Adrenal gland (tissue), 12 donors: Measurements from ENCODE around the gene ZDHHC17. TPM values are rescaled to one million over a fixed set of nuclear protein-coding genes. Genes with fewer than 3 reads are reported as not detected.
A peak's percentile ranks its signal among the peaks of the same experiment; 100 is the strongest.

Source experiments
- DNase-seq, 7 donors: peaks; one replicate each; pipeline ENCODE4 v3.0.0-alpha.2; 2019 to 2020
- H3K27ac ChIP-seq, 5 donors: fragments of 200-600 bp; sonication (generic) in 4 of 5; 1 replicate in 3 of 5; 2 replicates in 2 of 5; pipeline versions ENCODE4 v1.5.1 to v1.8.0; 2016 to 2020; ENCODE audit warnings: mild to moderate bottlenecking in 1 of 5
- H3K27me3 ChIP-seq: fragments of 200-600 bp; 2 replicates; pipeline ENCODE4 v1.8.0; 2021
- H3K36me3 ChIP-seq, 2 donors: fragments of 200-600 bp; replicated peaks in 1 of 2; 1 replicate in 1 of 2; 2 replicates in 1 of 2; pipeline versions ENCODE4 v1.5.1 to v1.8.0; 2018 to 2022
- H3K4me1 ChIP-seq, 2 donors: fragments of 200-600 bp; replicated peaks in 1 of 2; 1 replicate in 1 of 2; 2 replicates in 1 of 2; pipeline versions ENCODE4 v1.5.1 to v1.8.0; 2018 to 2021
- H3K4me3 ChIP-seq, 4 donors: fragments of 200-600 bp; sonication (generic) in 3 of 4; one replicate each; pipeline ENCODE4 v1.5.1; 2016 to 2018
- H3K9me3 ChIP-seq, 3 donors: fragments of 200-600 bp; sonication (generic) in 1 of 3; replicated peaks in 1 of 3; 1 replicate in 2 of 3; 2 replicates in 1 of 3; pipeline versions ENCODE4 v1.5.1 to v1.8.0; 2016 to 2021
- POLR2A ChIP-seq, 2 donors: fragments of 450-650 bp; IDR thresholded peaks; one replicate each; pipeline ENCODE4 v1.6.1; 2017; ENCODE audit warnings: antibody characterized with exemption in 2 of 2, mild to moderate bottlenecking in 2 of 2, moderate library complexity in 1 of 2
- WGBS, 4 donors: extraction: QIAGEN DNeasy Blood & Tissue Kit in 2 of 4; methylation state at CpG; one replicate each; pipeline versions ENCODE4 v1.1.5 to v1.1.7; 2013 to 2017; 5-methylcytosine and 5-hydroxymethylcytosine counted together
- intact Hi-C, 2 donors: fragments of 100-400 bp; cut with DNase I; formaldehyde crosslinking; loops; one replicate each; pipeline versions ENCODE4 v1.14.1 to v1.15.0; 2022 to 2023
- polyA plus RNA-seq, 3 donors: library from polyadenylated mRNA; stranded (reverse); fragments of 200-250 nt in 2 of 3; fragments of 350-450 nt in 1 of 3; fragmentation: Illumina TruSeq in 1 of 3; extraction: RNeasy Lipid Tissue Mini Kit (QIAGEN cat#74804) in 1 of 3; gene quantifications; one replicate each; pipeline ENCODE4 v1.2.3, GENCODE V29; 2013 to 2014
- total RNA-seq, 9 donors: library from RNA; depleted of rRNA in 4 of 9; stranded (reverse); fragments of >200 nt in 4 of 9; fragments of 120-200 nt in 1 of 9; fragmentation: NEBNext Ultra II Directional in 1 of 9; extraction: Animal tissue kit (Norgen Biotek cat#: 25700) in 1 of 9; gene quantifications; one replicate each; pipeline versions ENCODE4 v1.1.0 to v1.2.4, GENCODE V29; 2013 to 2023
- TF ChIP-seq, protein P1 (sequence below), 6 experiments: fragments of 450-650 bp in 4 of 6; fragments of 200-600 bp in 2 of 6; sonication (generic) in 1 of 6; IDR thresholded peaks; 1 replicate in 5 of 6; 2 replicates in 1 of 6; pipeline versions ENCODE4 v1.5.1 to v1.8.0; 2016 to 2021; ENCODE audit warnings: antibody characterized with exemption in 6 of 6, mild to moderate bottlenecking in 2 of 6, moderate library complexity in 1 of 6
- donor health status: healthy with polysubstance abuse.
- donor health status: Bipolar disorder and iron deficiency.
- donor health status: DM: yes; HTN: yes; CAD: no.
- donor health status: DM: no; HTN: no; CAD: no.
- donor health status: DM: no; HTN: no; CAD: no.
- donor health status: DM: yes; HTN: yes; CAD: no.

The ZDHHC17 gene
- total and polyA plus RNA-seq, 12 donors = 17.7 to 102 (median 31.7) TPM

DNA sequence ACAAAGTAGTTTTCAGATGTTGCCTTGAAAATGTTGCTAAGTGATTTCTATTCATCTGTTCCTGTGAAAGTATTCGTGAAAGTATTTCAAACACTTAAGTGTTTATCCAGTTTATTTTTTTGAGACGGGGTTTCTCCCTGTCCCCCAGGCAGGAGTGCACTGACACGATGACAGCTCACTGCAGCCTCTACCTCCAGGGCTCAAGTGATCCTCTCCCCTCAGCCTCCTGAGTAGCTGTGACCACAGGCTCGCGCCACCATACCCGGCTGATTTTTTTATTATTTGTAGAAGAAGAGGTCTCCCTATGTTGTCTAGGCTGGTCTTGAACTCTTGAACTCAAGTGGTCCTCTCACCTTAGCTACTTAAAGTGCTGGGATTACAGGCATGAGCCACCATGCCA is 1.7 kb downstream of the ZDHHC17 start:
- intact Hi-C loops = no loop called here
- 69 to 76% (median 74%) methylated on average over 6 of the region's 6 CpGs for WGBS, 4 donors

DNA sequence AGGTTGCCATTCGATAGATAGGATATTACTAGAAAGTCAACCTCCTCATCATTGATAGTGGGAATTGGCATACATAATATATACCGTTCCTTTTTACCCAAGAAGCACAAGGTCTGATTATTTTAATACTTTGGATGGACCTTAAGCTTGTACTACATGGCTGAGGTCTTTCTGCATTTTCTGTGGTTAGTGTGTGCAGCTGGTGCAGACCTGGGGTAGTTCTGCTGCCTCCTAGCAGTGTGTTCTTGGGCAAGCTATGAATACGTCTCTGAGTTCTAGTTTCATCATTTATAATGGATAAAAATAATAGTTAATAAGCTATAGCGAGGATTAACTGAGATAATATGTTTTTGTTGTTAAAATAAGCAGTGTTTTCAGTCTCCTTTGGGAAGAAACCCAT is 2.2 kb downstream of the ZDHHC17 start:
- Histone ChIP-seq H3K4me1 (peaks cover 10 to 48% of the 10 kb centered on the region in 2 donors), H3K27me3 (no peaks in the 10 kb centered on the region), H3K4me3 (peak overlapping the region in 1 of 4 donors; percentile 85), H3K36me3 (no peaks in the 10 kb centered on the region), H3K27ac (peak overlapping the region in 1 of 5 donors; percentile 98), H3K9me3 (no peaks in the 10 kb centered on the region)
- DNase-seq = no peak
- TF ChIP-seq POLR2A (IDR thresholded peaks at IDR 0.05) = no peak
- TF ChIP-seq, protein P1, sequence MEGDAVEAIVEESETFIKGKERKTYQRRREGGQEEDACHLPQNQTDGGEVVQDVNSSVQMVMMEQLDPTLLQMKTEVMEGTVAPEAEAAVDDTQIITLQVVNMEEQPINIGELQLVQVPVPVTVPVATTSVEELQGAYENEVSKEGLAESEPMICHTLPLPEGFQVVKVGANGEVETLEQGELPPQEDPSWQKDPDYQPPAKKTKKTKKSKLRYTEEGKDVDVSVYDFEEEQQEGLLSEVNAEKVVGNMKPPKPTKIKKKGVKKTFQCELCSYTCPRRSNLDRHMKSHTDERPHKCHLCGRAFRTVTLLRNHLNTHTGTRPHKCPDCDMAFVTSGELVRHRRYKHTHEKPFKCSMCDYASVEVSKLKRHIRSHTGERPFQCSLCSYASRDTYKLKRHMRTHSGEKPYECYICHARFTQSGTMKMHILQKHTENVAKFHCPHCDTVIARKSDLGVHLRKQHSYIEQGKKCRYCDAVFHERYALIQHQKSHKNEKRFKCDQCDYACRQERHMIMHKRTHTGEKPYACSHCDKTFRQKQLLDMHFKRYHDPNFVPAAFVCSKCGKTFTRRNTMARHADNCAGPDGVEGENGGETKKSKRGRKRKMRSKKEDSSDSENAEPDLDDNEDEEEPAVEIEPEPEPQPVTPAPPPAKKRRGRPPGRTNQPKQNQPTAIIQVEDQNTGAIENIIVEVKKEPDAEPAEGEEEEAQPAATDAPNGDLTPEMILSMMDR (IDR thresholded peaks at IDR 0.05) = no peak
- intact Hi-C loops = no loop called here
- 89 to 96% (median 91%) methylated on average over 4 of the region's 4 CpGs for WGBS, 4 donors

More for the DNA sequence above, 1.7 kb downstream of the ZDHHC17 start:
- Histone ChIP-seq H3K4me3 (peak overlapping the region in 1 of 4 donors; percentile 85), H3K27me3 (no peaks in the 10 kb centered on the region), H3K9me3 (no peaks in the 10 kb centered on the region), H3K36me3 (no peaks in the 10 kb centered on the region), H3K27ac (peak overlapping the region in 2 of 5 donors; percentile 98 to 99), H3K4me1 (peaks cover 10 to 46% of the 10 kb centered on the region in 2 donors)
- TF ChIP-seq, protein P1 (IDR thresholded peaks at IDR 0.05) = no peak
- no peak for TF ChIP-seq POLR2A (IDR thresholded peaks at IDR 0.05)
- DNase-seq = no peak

DNA sequence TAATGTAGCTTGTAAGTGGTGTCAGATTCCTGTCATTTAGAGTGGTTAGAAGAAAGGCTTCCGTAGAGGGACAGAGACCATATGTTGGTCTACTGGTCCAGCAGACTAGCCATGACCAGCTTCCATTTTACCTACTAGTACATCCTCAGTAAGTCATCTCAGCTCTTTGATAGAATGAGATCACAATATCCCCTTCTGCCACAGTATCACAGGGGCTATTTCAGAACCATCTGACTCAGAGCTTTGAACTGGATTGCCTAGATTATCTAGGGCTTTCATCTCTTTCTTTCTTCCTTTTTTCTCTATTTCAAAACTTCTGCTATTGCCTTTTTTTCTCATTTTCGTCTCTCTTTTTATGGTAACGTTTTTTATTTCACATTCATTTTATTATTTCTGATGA is 4.7 kb downstream of the ZDHHC17 start:
- TF ChIP-seq POLR2A (IDR thresholded peaks at IDR 0.05) = no peak
- TF ChIP-seq, protein P1 (IDR thresholded peaks at IDR 0.05) = no peak
- Histone ChIP-seq H3K27ac (peak overlapping the region in 2 of 5 donors; percentile 36 to 48), H3K9me3 (no peaks in the 10 kb centered on the region), H3K27me3 (no peaks in the 10 kb centered on the region), H3K4me1 (peaks cover 12 to 47% of the 10 kb centered on the region in 2 donors), H3K4me3 (no peak overlapping the region), H3K36me3 (no peaks in the 10 kb centered on the region)
- intact Hi-C loops = no loop called here
- WGBS, 4 donors = 44 to 52% (median 45%) methylated on average over 3 of the region's 3 CpGs
- no peak for DNase-seq

DNA sequence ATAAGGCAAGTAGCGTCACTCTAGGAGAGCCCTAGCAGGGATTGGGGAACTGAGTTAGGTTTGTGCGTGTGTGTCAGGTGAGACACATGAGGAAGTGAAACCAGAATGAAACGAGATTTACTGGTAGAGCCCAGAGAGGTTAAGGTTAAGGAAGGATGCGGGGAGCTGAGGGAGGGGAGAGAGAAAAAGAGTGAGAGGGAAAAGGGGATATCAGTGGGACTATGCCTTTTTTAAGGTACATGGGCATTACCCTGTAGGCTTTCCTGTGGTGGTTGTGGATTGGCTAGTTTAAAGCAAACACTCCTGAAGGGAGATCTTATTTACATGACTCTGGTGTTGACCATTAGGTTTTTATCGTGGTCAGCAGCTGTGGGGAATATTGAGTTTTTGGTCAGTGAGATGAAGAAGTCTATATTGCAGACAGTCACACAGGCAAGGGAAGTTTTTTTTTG is 13.9 kb downstream of the ZDHHC17 start:
- H3K4me3 ChIP-seq = no peak overlapping the region
- WGBS, 4 donors = 74 to 78% (median 77%) methylated on average over 5 of the region's 5 CpGs
- no peaks in the 10 kb centered on the region for H3K36me3 ChIP-seq
- no peak for TF ChIP-seq POLR2A (IDR thresholded peaks at IDR 0.05)
- TF ChIP-seq, protein P1 (IDR thresholded peaks at IDR 0.05) = no peak
- peaks cover 15 to 67% of the 10 kb centered on the region in 2 donors for H3K4me1 ChIP-seq
- no peaks in the 10 kb centered on the region for H3K27me3 ChIP-seq
- intact Hi-C loops = no loop called here
- no peaks in the 10 kb centered on the region for H3K9me3 ChIP-seq
- no peak overlapping the region for H3K27ac ChIP-seq
- no peak for DNase-seq
